Measurements from ENCODE around the gene CCSAP.

The CCSAP gene

GRCh38 chr1:229287267-229287666 lies 55.6 kb downstream of the CCSAP start:
- peak; percentile 30 for DNase-seq (ENCODE audit: low read depth, low spot score)

GRCh38 chr1:229286099-229286766 lies 56.6 kb downstream of the CCSAP start:
- no peak for DNase-seq (ENCODE audit: low read depth, low spot score)

- no peak for DNase-seq (ENCODE audit: low read depth, low spot score)
Observed at GRCh38 chr1:229285440-229285839, 57.4 kb downstream of the CCSAP start.

DNA sequence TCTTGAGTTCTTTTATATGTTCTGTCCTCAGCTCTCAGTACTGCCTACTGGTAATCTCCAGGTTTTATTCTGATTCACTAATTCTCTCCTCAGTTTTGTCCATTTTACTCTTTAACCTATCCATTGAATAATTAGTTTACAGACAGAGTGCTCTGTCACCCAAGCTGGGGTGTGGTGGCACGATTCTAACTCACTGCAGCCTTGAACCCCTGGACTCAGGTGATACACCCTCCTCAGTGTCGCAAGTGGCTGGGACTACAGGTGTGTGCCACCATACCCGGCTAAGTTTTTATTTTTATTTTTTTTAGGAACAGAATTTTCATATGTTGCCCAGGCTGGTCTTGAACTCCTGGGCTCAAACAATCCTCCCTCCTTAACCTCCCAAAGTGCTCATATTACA lies 58.0 kb downstream of the CCSAP start:
- no peak for DNase-seq (ENCODE audit: low read depth, low spot score)

DNA sequence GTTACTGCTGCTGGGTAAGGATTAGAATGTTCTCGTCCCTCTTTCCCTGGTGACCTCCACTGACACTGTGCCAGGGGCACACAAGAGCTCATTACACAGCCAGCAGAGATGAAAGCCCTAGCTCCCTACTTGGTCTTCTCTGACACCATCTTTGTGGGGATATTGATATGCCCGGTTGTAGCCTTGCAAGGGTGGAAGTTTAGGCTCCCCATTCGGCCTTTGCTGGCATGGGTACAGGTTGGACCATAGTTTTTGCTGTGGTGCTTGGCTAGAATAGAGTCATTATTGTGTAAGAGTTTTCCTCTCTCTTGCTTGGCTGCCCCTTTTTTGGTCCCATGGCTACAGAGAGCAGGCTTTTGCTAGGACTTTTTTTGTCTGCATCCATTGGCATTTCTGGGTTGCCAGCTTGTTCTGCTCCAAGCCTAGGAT lies 59.6 kb downstream of the CCSAP start:
- DNase-seq (ENCODE audit: low read depth, low spot score): no peak

DNA sequence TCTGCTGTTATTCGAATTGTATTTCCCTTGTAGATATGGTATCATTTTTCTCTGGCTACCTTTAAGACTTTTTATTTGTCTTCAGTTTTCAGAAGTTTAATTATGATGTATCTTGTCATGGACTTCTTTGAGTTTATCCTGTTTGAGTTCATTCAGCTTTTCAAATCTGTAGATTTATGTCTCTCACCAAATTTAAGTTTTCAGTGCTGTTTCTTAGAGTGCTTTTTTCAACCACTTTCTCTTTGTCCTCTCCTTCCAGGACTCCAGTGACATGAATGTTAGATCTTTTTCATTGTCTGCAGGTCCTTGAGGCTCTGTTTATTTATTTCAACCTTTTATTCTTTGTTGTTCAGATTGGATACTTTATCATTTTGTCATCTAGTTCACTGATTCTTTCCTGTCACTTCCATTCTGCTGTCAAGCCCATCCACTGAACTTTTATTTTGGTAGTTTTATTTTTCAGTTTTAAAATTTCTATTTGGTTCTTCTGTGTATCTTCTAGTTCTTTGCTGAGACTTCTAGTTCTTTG lies 60.5 kb downstream of the CCSAP start:
- no peak for DNase-seq (ENCODE audit: low read depth, low spot score)

GRCh38 chr1:229281339-229281926 lies 61.4 kb downstream of the CCSAP start:
- no peak for DNase-seq (ENCODE audit: low read depth, low spot score)

GRCh38 chr1:229280921-229281320 lies 61.9 kb downstream of the CCSAP start:
- DNase-seq (ENCODE audit: low read depth, low spot score): no peak

DNA sequence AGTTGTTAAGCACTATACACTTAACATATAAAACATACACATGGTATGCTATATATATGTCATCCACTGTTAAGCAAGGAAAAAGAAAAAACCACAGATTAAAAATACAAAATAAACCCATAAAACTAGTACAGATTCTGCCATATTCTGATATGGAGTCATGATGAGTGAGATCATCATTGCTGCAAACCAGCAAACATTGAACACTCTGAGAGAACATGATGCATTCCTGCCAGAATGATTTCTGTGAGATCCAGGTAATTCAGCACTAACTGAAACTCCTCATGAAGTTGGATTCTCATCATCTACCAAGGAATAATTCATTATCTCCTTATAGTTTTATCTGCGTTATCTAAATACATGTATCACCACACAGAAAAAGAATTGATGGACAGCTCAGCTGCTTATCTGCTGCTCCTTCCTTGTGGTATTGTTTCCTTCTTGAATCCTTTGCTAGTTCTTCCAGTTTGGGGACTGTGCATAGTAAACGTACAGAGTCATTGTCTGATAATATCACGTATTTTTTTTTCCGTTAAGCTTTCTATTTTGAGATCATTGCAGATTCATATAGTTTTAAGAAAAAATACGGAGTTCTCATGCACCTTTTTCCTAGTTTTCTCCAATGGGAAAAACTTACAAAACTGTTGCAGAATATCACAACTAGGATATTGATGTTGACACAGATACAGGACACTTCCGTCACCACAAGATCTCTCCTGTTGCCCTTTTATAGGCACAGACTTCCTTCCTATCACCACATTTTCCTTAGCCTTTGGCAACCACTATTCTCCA lies 62.6 kb downstream of the CCSAP start:
- no peak for DNase-seq (ENCODE audit: low read depth, low spot score)

- no peak for DNase-seq (ENCODE audit: low read depth, low spot score)
Observed at GRCh38 chr1:229279242-229279641, 63.6 kb downstream of the CCSAP start.

- no peak for DNase-seq (ENCODE audit: low read depth, low spot score)
Observed at GRCh38 chr1:229278120-229278741, 64.6 kb downstream of the CCSAP start.

DNA sequence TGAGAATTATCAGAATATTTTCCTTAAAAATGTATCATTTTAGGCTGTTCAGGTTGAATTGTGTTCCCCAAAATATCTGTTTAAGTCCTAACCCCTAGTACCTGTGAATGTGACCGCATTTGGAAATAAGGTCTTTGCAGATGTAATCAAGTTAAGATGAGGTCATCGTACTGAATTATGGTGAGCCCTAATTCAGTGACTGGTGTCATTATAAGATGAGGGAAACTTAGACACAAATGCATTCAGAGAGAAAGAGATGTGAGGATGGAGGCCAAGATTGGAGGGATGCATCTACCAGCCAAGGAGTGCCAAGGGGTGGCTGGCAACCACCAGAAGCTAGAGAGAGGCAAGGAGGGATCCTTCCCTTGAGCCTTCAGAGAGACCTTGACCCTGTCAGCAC lies 67.8 kb downstream of the CCSAP start:
- no peak for DNase-seq (ENCODE audit: low read depth, low spot score)

DNA sequence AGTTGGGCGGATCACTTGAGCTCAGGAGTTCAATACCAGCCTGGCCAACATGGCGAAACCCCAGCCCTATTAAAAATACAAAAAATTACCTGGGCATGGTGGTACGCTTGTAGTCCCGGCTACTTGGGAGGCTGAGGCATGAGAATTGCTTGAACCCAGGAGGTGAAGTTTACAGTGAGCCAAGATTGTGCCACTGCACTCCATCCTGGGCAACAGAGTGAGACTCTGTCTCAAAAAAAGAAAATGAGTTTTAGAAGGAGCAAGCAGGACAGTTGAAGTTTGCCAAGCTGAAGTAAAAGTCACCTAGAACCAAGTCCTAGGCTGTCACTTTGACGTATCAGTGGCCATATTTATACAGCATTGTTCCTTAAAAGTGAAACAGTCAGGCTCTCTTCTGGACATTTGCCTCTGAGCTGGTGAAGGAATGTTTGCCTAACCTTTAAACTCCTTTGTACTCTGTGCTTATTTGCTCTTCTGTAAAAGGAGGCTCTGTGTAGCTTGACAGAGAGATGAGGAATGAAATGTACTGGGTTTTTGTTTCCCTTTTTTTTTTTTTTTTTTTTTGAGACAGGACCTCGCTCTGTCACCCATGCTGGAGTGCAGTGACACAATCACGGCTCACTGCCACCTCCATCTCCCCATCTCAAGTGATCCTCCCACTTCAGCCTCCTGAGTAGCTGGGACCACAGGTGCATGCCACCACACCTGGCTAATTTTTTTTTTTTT lies 69.2 kb downstream of the CCSAP start:
- DNase-seq (ENCODE audit: low read depth, low spot score): peak; percentile 41

DNA sequence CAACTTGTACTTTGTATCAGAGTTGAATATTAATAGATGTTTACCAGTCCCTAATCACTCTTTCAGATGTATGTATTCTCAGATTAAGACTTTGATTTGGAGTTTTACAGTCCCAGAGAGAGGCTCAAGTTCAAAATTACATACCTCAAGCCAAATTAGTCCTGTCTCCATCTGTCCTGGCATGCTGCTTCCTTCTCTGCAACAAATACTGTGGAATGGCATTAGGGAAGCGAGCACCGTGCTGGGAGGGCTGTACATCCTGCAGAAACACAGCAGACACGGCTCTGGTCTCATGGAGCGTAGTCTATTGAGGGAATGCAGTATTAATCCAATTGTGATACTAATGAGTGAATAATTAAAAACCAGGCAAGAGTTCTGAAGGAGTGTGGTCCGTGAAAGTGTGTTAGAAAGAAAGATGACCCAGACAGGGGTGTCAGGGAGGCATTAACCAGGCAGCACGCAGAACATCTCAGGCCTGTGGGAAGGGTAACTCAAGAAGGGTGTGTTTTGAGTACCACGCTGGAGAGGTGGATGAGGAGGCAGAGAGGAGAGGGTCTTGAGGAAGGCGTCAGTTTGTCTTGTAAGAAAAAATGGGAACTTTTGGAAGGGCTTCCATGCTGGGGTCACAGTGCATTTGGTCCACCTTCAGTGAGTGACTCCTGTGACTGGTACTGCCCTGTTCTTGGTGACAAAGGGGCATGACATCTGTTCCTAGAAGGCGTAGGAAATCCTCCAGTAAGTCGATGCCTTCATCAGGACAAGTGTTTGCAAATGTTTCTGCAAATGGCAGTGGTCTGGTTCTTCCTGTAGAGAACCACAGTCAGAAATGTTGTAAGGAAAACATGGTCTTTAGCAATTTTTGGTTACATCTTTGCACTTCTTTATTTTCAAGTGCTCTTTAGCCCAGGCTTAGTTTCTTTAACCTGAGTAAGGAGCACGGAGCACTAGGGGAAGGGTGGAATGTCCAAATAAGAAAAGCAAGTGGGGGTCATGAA lies 70.4 kb downstream of the CCSAP start:
- DNase-seq (ENCODE audit: low read depth, low spot score): peak; percentile 37

DNA sequence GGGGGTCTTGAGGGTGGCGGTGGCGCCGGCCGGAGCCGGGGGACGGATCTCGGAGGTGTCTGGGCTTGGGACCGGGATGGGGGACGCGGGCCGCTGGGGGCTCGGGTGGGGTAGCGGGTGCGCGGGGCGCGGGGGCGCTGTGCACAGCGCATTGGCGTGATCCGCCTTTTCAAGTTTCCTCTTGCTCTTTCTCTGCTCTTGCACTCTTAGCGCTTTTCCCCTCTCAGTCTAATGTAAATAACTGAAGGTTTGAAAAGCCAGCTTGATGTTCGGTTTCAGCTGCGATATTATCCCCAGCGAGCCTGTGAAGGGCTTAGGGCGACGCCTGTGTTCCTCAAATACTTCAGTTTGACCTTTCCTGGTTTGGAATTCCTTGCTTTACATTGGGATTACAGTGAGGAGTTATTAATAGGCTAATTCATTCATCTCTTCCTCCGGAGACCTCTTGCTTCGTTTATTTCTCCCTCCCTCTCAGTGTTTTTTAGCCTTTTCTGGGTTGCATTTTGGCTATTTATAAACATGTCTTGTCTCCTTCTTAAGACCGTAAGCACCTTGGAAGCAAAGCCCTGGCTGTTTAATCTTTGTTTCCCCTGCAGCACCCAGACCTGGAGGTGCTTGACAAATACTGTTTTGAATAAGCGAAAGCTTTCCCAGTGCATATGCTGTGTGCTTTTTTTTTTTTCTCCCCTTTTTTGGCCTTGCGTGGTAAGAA lies 71.2 kb downstream of the CCSAP start:
- DNase-seq (ENCODE audit: low read depth, low spot score): peak; percentile 57
